DND-41 (cell line): ENCODE data around the gene RCOR1.

ENCODE experiments used
- EZH2 ChIP-seq: IDR thresholded peaks from 3 replicates; pipeline ENCODE4 v1.6.1; 2012; ENCODE audit warnings: borderline replicate concordance, low read depth, mild to moderate bottlenecking, moderate library complexity, low read length, inconsistent platforms; ENCODE audit not compliant: severe bottlenecking
- TF ChIP-seq, protein P1 (sequence below): IDR thresholded peaks from 2 replicates; pipeline ENCODE4 v1.5.1; 2012; ENCODE audit warnings: borderline replicate concordance, low read length, moderate library complexity, mild to moderate bottlenecking; ENCODE audit not compliant: poor library complexity, severe bottlenecking; ENCODE audit errors: extremely low read depth

DNA sequence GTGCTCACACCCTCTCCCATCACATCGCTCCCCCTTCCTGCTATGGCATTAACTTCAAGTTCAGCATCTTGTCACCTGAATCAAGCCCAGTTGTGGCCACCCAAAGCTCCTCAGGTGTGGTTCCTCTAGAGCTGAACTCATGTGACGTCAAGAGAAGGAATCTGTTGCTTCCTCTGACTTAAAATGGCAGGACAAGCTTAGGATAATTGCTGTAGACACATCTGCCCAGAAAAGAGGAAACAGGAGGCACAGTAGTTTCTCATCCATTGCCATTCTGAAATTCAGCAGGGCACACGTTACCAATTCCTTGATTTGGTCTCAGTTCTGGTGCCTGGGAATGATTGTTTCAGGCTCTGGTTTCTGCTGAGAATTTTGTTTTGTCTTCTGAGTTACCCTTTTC is 52.1 kb downstream of the RCOR1 start:
- TF ChIP-seq, protein P1, sequence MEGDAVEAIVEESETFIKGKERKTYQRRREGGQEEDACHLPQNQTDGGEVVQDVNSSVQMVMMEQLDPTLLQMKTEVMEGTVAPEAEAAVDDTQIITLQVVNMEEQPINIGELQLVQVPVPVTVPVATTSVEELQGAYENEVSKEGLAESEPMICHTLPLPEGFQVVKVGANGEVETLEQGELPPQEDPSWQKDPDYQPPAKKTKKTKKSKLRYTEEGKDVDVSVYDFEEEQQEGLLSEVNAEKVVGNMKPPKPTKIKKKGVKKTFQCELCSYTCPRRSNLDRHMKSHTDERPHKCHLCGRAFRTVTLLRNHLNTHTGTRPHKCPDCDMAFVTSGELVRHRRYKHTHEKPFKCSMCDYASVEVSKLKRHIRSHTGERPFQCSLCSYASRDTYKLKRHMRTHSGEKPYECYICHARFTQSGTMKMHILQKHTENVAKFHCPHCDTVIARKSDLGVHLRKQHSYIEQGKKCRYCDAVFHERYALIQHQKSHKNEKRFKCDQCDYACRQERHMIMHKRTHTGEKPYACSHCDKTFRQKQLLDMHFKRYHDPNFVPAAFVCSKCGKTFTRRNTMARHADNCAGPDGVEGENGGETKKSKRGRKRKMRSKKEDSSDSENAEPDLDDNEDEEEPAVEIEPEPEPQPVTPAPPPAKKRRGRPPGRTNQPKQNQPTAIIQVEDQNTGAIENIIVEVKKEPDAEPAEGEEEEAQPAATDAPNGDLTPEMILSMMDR = no peak
- TF ChIP-seq EZH2 = no peak
